Common myeloid progenitor, CD34-positive (primary cell): ENCODE measurements around the gene MYBPC1.
"Not testable (repeated sequence)": the region's sequence is repeated elsewhere in the genome, so short reads cannot be mapped to it uniquely, and the experiment has no call there.

Experiments
- CTCF ChIA-PET: fragments of 350-600 bp; sonication (Branson Sonifier 250); formaldehyde crosslinking; loops from one replicate; lab custom pipeline; 2021; ENCODE audit warnings: antibody characterized with exemption; lab: Charles Lee
- POLR2A ChIA-PET: fragments of 350-600 bp; sonication (Branson Sonifier 250); formaldehyde crosslinking; loops from one replicate; lab custom pipeline; 2021; ENCODE audit warnings: antibody characterized with exemption; lab: Charles Lee
- DNase-seq, 3 donors: peaks; one replicate each; pipeline versions ENCODE4 v3.0.0 to v3.0.0-alpha.2; 2013
- H3K27ac ChIP-seq, 2 experiments: 1 replicate in 1 of 2; 2 replicates in 1 of 2; pipeline ENCODE4 v1.7.0; 2013; ENCODE audit warnings: inconsistent platforms in 2 of 2, low read length in 2 of 2, mild to moderate bottlenecking in 2 of 2, low read depth in 1 of 2, moderate library complexity in 1 of 2; ENCODE audit not compliant: severe bottlenecking in 2 of 2, insufficient read depth in 1 of 2, poor library complexity in 1 of 2
- H3K27me3 ChIP-seq, 5 experiments: replicated peaks in 2 of 5; 1 replicate in 3 of 5; 2 replicates in 2 of 5; pipeline versions ENCODE4 v1.6.1 to v1.7.0; 2013; ENCODE audit warnings: low read length in 4 of 5, mild to moderate bottlenecking in 2 of 5, moderate library complexity in 2 of 5, inconsistent platforms in 1 of 5; ENCODE audit not compliant: insufficient read depth in 5 of 5, control insufficient read depth in 4 of 5
- H3K36me3 ChIP-seq, 4 experiments: 1 replicate in 2 of 4; 2 replicates in 2 of 4; pipeline versions ENCODE4 v1.6.1 to v1.7.0; 2013; ENCODE audit warnings: low read length in 3 of 4, control low read depth in 1 of 4, mild to moderate bottlenecking in 1 of 4; ENCODE audit not compliant: control insufficient read depth in 4 of 4, insufficient read depth in 4 of 4
- H3K4me1 ChIP-seq, 4 experiments: 1 replicate in 3 of 4; 2 replicates in 1 of 4; pipeline versions ENCODE4 v1.6.1 to v1.7.1; 2013; ENCODE audit warnings: low read length in 3 of 4, mild to moderate bottlenecking in 3 of 4, control low read depth in 1 of 4, inconsistent platforms in 1 of 4, moderate library complexity in 1 of 4; ENCODE audit not compliant: control insufficient read depth in 4 of 4, insufficient read depth in 4 of 4; ENCODE audit errors: control extremely low read depth in 1 of 4
- H3K4me3 ChIP-seq, 7 experiments: 1 replicate in 4 of 7; 2 replicates in 3 of 7; pipeline versions ENCODE4 v1.5.1 to v1.7.0; 2013; ENCODE audit warnings: mild to moderate bottlenecking in 7 of 7, low read length in 6 of 7, moderate library complexity in 6 of 7, inconsistent platforms in 2 of 7, low read depth in 2 of 7, control low read depth in 1 of 7; ENCODE audit not compliant: insufficient read depth in 4 of 7, control insufficient read depth in 1 of 7; ENCODE audit errors: extremely low read depth in 1 of 7
- H3K9me3 ChIP-seq, 5 experiments: 1 replicate in 4 of 5; 2 replicates in 1 of 5; pipeline versions ENCODE4 v1.6.1 to v1.7.1; 2013; ENCODE audit warnings: low read length in 4 of 5, mild to moderate bottlenecking in 2 of 5, inconsistent platforms in 1 of 5, low read depth in 1 of 5, moderate library complexity in 1 of 5; ENCODE audit not compliant: control insufficient read depth in 4 of 5, insufficient read depth in 2 of 5; ENCODE audit errors: control extremely low read depth in 1 of 5
- WGBS: methylation state at CpG from one replicate; pipeline ENCODE4 v1.1.5; 2013; ENCODE audit not compliant: insufficient coverage; 5-methylcytosine and 5-hydroxymethylcytosine counted together

Gene MYBPC1

DNA sequence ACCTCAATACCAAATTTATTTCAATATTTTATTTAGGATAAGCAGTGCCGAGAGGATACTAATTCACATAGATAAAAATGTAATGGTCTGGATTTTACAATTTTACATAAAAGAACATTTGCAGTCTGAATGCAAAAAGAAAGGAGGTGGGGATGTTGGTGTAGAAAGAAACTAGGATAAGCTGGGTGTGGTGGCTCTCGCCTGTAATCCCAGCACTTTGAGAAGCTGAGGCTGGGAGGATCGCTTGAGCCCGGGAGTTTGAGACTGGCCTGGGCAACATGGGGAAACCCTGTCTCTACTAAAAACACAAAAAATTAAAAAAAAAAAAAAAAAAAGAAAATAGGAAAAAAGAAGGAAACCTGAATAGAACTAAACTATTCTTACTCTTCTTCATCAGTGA lies 127.6 kb downstream of the MYBPC1 start:
- POLR2A ChIA-PET, result no interaction called here
- Histone ChIP-seq H3K27ac (no peak overlapping the region), H3K4me1 (no peaks in the 10 kb centered on the region), H3K4me3 (no peak overlapping the region), H3K9me3 (no peaks in the 10 kb centered on the region), H3K27me3 (no peaks in the 10 kb centered on the region), H3K36me3 (peaks cover 12 to 32% (median 18%) of the 10 kb centered on the region in 4 experiments)
- WGBS, result no CpG with 5 or more reads among the region's 4 CpGs
- CTCF ChIA-PET, result interaction anchor here (1.2 kb wide), 1 partner anchor 11 kb away, joined by 5 read pairs; no protein-coding TSS in a partner anchor
- no peak for DNase-seq

DNA sequence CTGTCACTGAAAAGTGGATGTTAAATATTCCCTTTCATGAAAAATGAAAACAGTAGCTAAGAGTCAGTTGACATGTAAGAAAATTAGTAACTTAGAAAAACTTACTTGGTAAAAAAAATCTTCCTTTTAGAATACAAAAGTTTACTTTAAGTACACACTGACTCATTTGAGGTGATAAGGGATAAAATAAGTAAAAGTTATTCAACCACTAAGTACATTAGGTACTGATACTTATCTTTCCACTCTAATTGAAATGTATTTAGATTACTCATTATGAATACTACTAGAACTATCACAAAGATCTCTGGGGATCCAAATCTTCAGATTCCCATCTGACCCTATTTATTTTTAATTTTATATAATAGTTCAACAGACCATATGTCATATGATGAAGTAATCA lies 132.3 kb downstream of the MYBPC1 start:
- DNase-seq, result no peak
- Histone ChIP-seq H3K9me3 (no peaks in the 10 kb centered on the region), H3K27ac (no peak overlapping the region), H3K27me3 (no peaks in the 10 kb centered on the region), H3K4me1 (no peaks in the 10 kb centered on the region), H3K36me3 (peaks cover 6 to 39% (median 22%) of the 10 kb centered on the region in 4 experiments), H3K4me3 (no peak overlapping the region)
- POLR2A ChIA-PET, result no interaction called here
- CTCF ChIA-PET, result no interaction called here

DNA sequence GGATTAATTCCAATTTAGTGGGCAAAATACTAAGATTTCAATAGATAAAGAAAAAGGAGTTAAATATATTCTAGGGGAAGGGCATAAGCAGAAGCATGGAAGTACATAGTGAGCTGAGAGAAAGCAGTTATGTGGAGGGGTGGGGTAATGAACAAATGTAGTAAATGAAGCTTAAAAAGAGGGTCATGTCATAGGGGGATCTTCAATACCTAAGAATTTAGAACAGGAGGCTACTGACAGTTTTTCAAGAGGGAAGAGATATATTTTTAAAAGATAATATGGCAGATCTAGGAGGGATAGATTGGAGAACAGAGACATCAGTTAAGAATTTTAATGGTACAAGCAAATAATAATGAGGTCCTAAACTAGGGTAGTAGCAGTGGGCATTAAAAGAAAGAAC lies 135.1 kb downstream of the MYBPC1 start:
- Histone ChIP-seq H3K27me3 (no peaks in the 10 kb centered on the region), H3K4me3 (no peak overlapping the region), H3K4me1 (no peaks in the 10 kb centered on the region), H3K27ac (no peak overlapping the region), H3K9me3 (no peaks in the 10 kb centered on the region), H3K36me3 (peaks cover 5 to 37% (median 20%) of the 10 kb centered on the region in 4 experiments)
- POLR2A ChIA-PET, result no interaction called here
- CTCF ChIA-PET, result no interaction called here
- DNase-seq, result no peak

DNA sequence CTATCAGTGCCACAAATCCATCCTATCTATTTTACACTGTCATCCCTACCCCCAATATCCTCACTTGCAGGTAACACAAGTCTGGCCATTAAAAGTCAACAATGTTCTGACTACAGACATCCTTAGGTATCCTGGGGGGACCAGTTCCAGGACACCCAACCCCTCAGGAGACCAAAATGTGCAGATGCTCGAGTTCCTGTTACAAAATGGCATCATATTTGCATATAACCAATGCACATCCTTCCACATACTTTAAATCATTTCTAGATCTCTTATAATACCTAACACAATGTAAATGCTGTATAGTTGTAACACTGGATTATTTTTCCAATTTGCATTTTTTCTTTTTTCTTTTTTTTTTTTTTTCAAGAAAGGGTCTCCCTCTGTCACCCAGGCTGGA lies 137.5 kb downstream of the MYBPC1 start:
- H3K27ac ChIP-seq, result no peak overlapping the region
- ChIA-PET POLR2A (no interaction called here), CTCF (interaction anchor here (0.8 kb wide), 1 partner anchor 25 kb away, joined by 4 read pairs; no protein-coding TSS in a partner anchor)
- DNase-seq, result no peak
- H3K4me1 ChIP-seq, result no peaks in the 10 kb centered on the region
- H3K9me3 ChIP-seq, result no peaks in the 10 kb centered on the region
- H3K27me3 ChIP-seq, result no peaks in the 10 kb centered on the region
- 100% methylated on average over 1 of the region's 1 CpG for WGBS
- no peak overlapping the region for H3K4me3 ChIP-seq
- peaks cover 0 to 34% (median 11%) of the 10 kb centered on the region in 4 experiments for H3K36me3 ChIP-seq

DNA sequence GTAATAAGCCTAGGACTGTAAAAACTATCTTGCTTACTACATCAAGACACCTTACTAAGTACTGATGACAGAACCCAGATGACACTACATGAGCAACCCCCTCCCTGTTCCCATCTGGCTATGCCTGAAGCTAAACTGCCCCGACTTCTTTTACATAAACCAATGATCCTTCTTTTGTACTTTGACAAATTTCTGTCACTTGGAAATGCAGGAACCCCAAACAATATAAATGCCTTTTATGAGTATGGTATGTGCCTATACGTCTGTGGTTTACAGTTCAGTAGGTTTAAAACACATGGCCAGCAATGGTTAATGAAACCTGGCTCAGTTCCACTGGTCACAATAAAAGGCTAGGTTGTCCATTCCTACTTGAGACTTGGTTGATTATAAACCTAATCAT lies 138.4 kb downstream of the MYBPC1 start:
- no peak for DNase-seq
- no CpG with 5 or more reads among the region's 2 CpGs for WGBS
- CTCF ChIA-PET, result interaction anchor here (1.3 to 1.4 kb wide), 2 partner anchors 11 to 35 kb away, joined by 3 to 5 read pairs; no protein-coding TSS in a partner anchor

DNA sequence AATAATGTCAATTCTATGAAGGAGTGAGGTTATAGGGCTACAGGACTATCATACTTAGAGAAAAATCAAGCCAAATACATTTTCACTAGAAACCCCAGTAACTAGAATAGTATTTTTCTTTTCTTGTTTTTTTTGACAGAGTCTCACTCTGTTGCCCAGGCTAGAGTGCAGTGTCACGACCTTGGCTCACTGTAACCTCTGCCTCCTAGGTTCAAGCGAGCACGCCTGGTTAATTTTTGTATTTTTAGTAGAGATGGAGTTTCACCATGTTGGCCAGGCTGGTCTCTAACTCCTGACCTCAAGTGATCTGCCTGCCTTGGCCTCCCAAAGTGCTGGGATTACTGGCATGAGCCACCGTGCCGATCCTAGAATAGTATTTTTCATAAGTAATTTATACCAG lies 139.7 kb downstream of the MYBPC1 start:
- 100% methylated on average over 3 of the region's 5 CpGs for WGBS

More for the DNA sequence above, 138.4 kb downstream of the MYBPC1 start:
- Histone ChIP-seq H3K27ac (no peak overlapping the region), H3K9me3 (no peaks in the 10 kb centered on the region), H3K4me3 (no peak overlapping the region), H3K4me1 (no peaks in the 10 kb centered on the region), H3K36me3 (peaks cover 0 to 36% (median 14%) of the 10 kb centered on the region in 4 experiments), H3K27me3 (no peaks in the 10 kb centered on the region)
- POLR2A ChIA-PET, result no interaction called here

More for the DNA sequence above, 139.7 kb downstream of the MYBPC1 start:
- H3K4me3 ChIP-seq, H3K27ac ChIP-seq, H3K9me3 ChIP-seq, H3K4me1 ChIP-seq, POLR2A ChIA-PET, H3K27me3 ChIP-seq, CTCF ChIA-PET, DNase-seq: not testable (repeated sequence)
- H3K36me3 ChIP-seq, result peaks cover 0 to 38% (median 22%) of the 10 kb centered on the region in 4 experiments
